ENCODE measurements around the gene SLC16A4.
"Not testable (repeated sequence)": the region's sequence is repeated elsewhere in the genome, so short reads cannot be mapped to it uniquely, and the experiment has no call there.

SLC16A4 gene

GRCh38 chr1:110420874-110421793 lies 30.3 kb upstream of the SLC16A4 start:
- FAIRE-seq: peak; percentile 55

GRCh38 chr1:110420023-110420662 lies 29.3 kb upstream of the SLC16A4 start:
- DNase-seq (ENCODE audit: insufficient read length, low spot score) (no peak), FAIRE-seq (no peak)
- no peak for TF ChIP-seq POLR2A (IDR thresholded peaks at IDR 0.05; ENCODE audit: low read depth, low read length)

More at GRCh38 chr1:110420874-110421793, 30.3 kb upstream of the SLC16A4 start:
- TF ChIP-seq POLR2A (IDR thresholded peaks at IDR 0.05; ENCODE audit: low read depth, low read length): no peak
- DNase-seq (ENCODE audit: insufficient read length, low spot score): peak; percentile 19

DNA sequence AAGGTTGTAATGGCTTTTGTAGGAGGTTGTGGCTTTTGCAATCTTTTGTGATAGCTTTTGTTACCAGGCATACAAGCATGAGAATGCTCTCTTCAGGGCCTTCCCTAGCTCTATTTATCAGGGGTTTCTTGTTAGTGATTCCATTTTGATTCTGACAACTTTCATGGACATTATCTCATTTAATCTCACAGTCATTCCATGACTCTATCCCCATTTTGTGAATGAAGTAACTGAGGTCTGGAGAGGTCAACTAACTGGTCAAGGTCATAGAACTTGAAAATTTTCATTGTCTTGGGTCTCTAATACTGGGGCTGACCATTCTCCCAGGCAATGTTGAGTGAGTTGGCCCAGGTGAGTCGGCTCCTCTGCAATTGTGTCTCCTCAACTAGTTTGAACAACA lies 27.9 kb upstream of the SLC16A4 start:
- no peak for TF ChIP-seq POLR2A (IDR thresholded peaks at IDR 0.05; ENCODE audit: low read depth, low read length)
- DNase-seq (ENCODE audit: insufficient read length, low spot score): no peak
- FAIRE-seq: no peak

DNA sequence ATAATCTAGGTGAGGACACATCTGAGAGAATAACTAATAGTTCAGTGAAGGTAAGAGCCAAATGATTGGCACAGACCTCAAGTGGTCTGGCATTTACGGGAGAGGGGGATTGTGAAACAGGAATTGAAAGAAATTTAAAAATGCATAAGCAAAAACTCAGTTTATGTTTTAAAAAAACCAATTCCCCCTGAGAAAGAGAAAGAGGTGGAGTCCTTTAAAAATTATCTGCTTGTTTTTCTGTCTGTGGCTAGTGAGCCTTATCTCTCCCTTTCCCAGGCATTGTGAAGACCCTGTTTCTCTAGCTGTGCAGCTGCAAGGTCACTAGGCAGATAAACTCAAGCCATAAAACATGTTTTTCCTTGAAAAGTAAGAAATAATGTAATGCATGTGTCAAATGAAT lies 22.2 kb upstream of the SLC16A4 start:
- not testable (repeated sequence) for FAIRE-seq; DNase-seq (ENCODE audit: insufficient read length, low spot score)

DNA sequence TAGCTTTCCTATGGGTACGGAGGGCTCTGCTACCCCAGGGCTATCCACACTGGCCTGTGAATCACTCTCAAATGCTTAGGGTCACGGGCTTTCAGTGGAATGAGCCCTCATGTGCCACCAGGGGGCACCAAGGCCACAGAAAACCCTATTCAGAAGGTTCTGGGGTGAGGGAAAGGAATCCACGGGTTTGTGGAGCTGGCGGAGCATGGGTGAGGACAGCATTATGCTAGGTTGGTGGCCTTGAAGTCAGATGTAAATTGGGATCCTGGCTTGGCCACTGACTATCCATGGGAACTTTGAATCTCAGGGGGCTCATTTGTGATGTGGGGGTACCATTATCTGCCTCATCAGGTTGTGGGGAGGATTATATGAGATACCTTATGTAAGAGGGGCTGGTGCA lies 21.8 kb upstream of the SLC16A4 start:
- peak; percentile 62 for DNase-seq (ENCODE audit: insufficient read length, low spot score)
- TF ChIP-seq POLR2A (IDR thresholded peaks at IDR 0.05; ENCODE audit: low read depth, low read length): no peak
- FAIRE-seq: peak; percentile 55

DNA sequence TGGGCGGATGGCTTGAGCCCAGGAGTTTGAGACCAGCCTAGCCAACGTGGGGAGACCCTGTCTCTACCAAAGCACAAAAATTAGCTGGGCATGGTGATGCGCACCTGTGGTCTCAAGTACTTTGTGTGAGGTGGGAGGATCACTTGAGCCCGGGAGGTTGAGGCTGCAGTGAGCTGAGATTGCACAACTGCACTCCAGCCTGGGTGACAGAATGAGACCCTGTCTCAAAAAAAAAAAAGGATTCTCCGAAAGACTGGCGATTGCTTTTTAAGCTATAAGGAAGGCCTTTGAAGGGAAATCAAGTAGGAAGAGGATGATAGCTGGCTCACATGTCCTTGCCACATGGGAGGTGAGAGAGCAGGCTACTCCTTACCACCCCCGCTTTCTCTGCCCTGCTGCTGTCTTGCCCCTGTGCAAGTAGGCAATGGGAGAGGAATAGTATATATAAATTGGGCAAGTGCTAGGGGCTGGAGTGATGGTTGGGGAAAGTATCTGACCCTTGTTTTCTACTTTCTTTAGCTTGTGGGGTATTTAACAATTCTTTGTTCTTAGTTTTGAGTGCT lies 20.4 kb upstream of the SLC16A4 start:
- DNase-seq (ENCODE audit: insufficient read length, low spot score): no peak
- no peak for FAIRE-seq
- TF ChIP-seq POLR2A (IDR thresholded peaks at IDR 0.05; ENCODE audit: low read depth, low read length): no peak

GRCh38 chr1:110409316-110409715 lies 18.5 kb upstream of the SLC16A4 start:
- FAIRE-seq (no peak), DNase-seq (ENCODE audit: insufficient read length, low spot score) (no peak)
- TF ChIP-seq POLR2A (IDR thresholded peaks at IDR 0.05; ENCODE audit: low read depth, low read length): no peak

- TF ChIP-seq POLR2A (IDR thresholded peaks at IDR 0.05; ENCODE audit: low read depth, low read length): no peak
- FAIRE-seq: no peak
- DNase-seq (ENCODE audit: insufficient read length, low spot score): no peak
These were observed 17.7 kb upstream of the SLC16A4 start for GRCh38 chr1:110408488-110408887.

DNA sequence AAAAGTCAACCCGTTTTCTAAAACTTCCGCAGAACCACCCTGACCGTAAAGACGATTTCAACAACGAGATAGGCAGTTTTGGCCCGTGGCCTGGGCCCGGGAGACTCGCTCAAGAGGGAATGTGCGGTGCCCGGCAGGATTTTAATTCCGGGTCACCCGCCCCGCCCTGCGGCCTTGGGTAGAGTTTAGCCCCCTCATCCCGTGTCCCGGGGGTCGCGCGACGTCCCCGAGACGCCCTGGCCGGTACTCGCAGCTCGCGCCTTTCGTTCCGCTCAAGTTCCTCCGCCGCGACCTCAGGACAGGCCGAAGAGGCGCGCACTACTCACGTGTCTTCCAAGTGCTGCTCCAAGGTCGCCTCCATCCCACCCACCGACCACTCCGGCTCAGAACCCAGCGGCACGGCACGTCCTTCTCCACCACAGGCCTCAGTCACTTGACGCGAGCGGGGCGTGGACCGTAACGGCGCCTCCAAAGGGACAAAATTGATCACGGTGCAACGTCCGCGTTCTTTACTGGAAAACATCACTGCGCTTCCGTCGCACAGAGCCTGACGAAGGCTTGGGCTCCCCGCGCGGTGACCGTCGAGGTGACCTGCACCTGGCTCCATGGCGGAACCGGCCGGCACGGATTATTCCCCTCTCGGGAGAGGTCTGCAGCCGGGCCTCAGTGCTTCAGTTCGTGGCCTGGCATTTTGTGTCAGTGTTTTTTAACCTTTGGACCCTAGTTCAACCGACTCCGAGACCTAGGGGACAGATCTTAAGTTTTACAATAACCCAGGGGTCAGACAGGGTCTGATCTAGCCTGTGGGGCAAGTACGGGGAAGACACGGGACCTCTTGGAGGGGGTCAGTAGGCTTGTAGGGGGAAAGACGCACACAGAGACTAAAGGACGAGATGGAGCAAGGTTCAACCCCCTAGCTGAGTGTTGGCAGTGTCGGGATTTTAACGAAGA lies 16.7 kb upstream of the SLC16A4 start, which contains the start of gene LAMTOR5:
Gene LAMTOR5 (minus strand): TSS at position 435 of the 951 bp plus-strand sequence. CDS start 74 bp downstream, at position 361.
- TF ChIP-seq POLR2A (IDR thresholded peaks at IDR 0.05; ENCODE audit: low read depth, low read length): peak; percentile 89
- DNase-seq (ENCODE audit: insufficient read length, low spot score) (peak; percentile 77), FAIRE-seq (peak; percentile 75)

DNA sequence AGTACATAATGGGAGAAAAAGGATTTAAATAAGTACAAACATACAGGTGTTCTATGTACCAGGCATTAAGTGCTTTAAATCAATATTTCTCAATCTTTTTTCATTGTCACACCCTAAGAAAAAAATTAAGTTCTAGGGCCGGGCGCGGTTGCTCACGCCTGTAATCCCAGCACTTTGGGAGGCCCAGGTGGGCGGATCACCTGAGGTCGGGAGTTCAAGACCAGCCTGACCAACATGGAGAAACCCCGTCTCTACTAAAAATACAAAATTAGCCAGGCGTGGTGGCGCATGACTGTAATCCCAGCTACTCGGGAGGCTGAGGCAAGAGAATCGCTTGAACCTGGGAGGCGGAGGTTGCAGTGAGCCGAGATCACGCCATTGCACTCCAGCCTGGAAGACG lies 15.6 kb upstream of the SLC16A4 start:
- FAIRE-seq; DNase-seq (ENCODE audit: insufficient read length, low spot score): not testable (repeated sequence)

DNA sequence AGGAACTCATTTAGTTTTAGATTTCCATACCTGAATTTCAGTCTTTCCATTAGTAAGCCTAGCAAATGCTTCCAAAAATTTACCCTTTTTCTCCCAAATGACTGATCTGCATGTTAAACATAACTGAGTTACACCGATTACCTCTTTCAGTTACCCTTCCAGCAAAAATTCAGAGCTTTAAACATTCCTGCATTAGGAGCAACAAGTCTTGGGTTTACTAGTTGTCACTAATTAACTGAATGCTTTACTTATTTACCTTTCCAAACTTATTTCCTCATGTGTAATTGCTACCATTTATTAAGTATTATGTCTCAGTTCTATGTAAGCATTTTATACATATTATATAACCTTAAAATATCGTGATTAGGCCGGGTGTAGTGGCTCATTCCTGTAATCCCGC lies 13.6 kb upstream of the SLC16A4 start:
- no peak for TF ChIP-seq POLR2A (IDR thresholded peaks at IDR 0.05; ENCODE audit: low read depth, low read length)
- DNase-seq (ENCODE audit: insufficient read length, low spot score) (no peak), FAIRE-seq (no peak)

GRCh38 chr1:110403805-110404204 lies 13.0 kb upstream of the SLC16A4 start:
- no peak for TF ChIP-seq POLR2A (IDR thresholded peaks at IDR 0.05; ENCODE audit: low read depth, low read length)
- DNase-seq (ENCODE audit: insufficient read length, low spot score) (no peak), FAIRE-seq (no peak)

- not testable (repeated sequence) for DNase-seq (ENCODE audit: insufficient read length, low spot score); FAIRE-seq
These were observed 5.6 kb upstream of the SLC16A4 start for GRCh38 chr1:110396259-110396958.
